ES-I3 (cell line): ENCODE results near the gene LGALS4.
"Not testable (repeated sequence)": the region's sequence is repeated elsewhere in the genome, so short reads cannot be mapped to it uniquely, and the experiment has no call there.

Source experiments
- H3K36me3 ChIP-seq: 2 replicates; pipeline ENCODE4 v1.6.1; 2013; ENCODE audit warnings: mild to moderate bottlenecking, low read length, control low read depth, moderate library complexity; ENCODE audit not compliant: insufficient read depth
- H3K4me1 ChIP-seq: 2 replicates; pipeline ENCODE4 v1.6.1; 2013; ENCODE audit warnings: mild to moderate bottlenecking, control low read depth, low read length; ENCODE audit not compliant: insufficient read depth
- H3K9ac ChIP-seq: 2 replicates; pipeline ENCODE4 v1.6.1; 2013; ENCODE audit warnings: low read depth, mild to moderate bottlenecking, low read length, moderate library complexity
- H3K9me3 ChIP-seq: 2 replicates; pipeline ENCODE4 v1.6.1; 2013; ENCODE audit warnings: mild to moderate bottlenecking, low read length, moderate library complexity; ENCODE audit not compliant: control insufficient read depth, insufficient read depth

LGALS4 gene

GRCh38 chr19:38766276-38767047, 46.3 kb downstream of the LGALS4 start:
- 0 out of 2 replicates have a peak, but pooled peaks cover 3% of the 10 kb centered on the region for H3K4me1 ChIP-seq
- no peaks in the 10 kb centered on the region for H3K36me3 ChIP-seq
- H3K9ac ChIP-seq = no peak overlapping the region
- no peaks in the 10 kb centered on the region for H3K9me3 ChIP-seq

DNA sequence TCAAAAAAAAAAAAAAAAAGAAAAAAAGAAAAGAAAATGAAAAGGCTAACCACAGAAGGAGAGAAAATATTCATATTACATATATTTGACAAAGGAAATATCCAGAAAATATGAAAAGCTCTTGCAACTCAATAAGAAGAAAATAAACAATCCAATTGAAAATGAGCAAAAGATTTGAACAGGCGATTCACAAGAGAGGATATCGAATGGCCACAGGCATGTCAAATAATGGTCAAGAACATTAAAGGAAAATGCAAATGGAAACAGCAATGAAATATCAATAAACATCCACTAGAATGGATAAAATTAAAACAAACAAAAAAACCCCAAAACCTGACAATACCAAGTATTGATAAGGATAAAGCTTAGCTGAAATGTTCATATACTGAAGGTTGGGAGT, 47.5 kb downstream of the LGALS4 start:
- H3K36me3 ChIP-seq = no peaks in the 10 kb centered on the region
- no peaks in the 10 kb centered on the region for H3K9me3 ChIP-seq
- no peak overlapping the region for H3K9ac ChIP-seq
- H3K4me1 ChIP-seq = 0 out of 2 replicates have a peak, but pooled peaks cover 3% of the 10 kb centered on the region

- Histone ChIP-seq H3K9ac (no peak overlapping the region), H3K9me3 (no peaks in the 10 kb centered on the region), H3K4me1 (no peaks in the 10 kb centered on the region), H3K36me3 (no peaks in the 10 kb centered on the region)
These were observed 48.9 kb downstream of the LGALS4 start for GRCh38 chr19:38763795-38764220.

- not testable (repeated sequence) for H3K9me3 ChIP-seq, H3K36me3 ChIP-seq, H3K9ac ChIP-seq, H3K4me1 ChIP-seq
These were observed 50.8 kb downstream of the LGALS4 start for GRCh38 chr19:38761884-38762389.

- H3K4me1 ChIP-seq, H3K36me3 ChIP-seq, H3K9ac ChIP-seq, H3K9me3 ChIP-seq: not testable (repeated sequence)
These were observed 51.8 kb downstream of the LGALS4 start for GRCh38 chr19:38760805-38761517.

- H3K36me3 ChIP-seq = no peaks in the 10 kb centered on the region
- no peak overlapping the region for H3K9ac ChIP-seq
- H3K9me3 ChIP-seq = no peaks in the 10 kb centered on the region
- no peaks in the 10 kb centered on the region for H3K4me1 ChIP-seq
These were observed 53.1 kb downstream of the LGALS4 start for GRCh38 chr19:38759590-38760003.

DNA sequence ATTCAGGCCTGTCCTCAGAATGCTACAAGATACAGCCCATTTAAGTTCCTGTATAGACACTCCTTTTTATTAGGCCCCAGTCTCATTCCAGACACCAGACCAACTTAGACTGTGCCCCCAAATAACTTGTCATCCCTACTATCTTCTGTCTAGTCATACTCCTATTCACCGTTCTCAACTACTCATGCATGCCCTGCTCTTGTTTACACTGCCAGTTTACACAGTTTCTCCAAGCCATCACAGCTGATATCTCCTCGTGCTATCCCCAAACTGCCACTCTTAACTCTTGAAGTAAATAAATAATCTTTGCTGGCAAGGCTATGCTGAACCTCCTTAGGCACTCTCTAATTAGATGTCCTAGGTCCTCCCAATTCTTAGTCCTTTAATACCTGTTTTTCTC, 58.5 kb downstream of the LGALS4 start:
- H3K36me3 ChIP-seq, H3K4me1 ChIP-seq, H3K9ac ChIP-seq, H3K9me3 ChIP-seq: not testable (repeated sequence)

DNA sequence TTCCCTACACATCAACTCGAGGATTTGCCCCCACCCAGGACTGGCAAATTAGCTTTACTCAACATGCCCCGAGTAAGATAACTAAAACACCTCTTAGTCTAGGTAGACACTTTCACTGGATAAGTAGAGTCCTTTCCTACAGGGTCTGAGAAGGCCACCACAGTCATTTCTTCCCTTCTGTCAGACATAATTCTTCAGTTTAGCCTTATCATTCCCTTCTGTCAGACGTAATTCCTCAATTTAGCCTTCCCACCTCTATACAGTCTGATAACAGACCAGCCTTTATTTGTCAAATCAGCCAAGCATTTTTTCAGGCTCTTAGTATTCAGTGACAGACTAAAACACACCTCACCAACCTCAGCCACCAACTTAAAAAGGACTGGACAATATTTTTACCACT, 59.0 kb downstream of the LGALS4 start:
- not testable (repeated sequence) for H3K9me3 ChIP-seq, H3K4me1 ChIP-seq

More for the DNA sequence above, 59.0 kb downstream of the LGALS4 start:
- not testable (repeated sequence) for H3K9ac ChIP-seq, H3K36me3 ChIP-seq
